ENCODE data around the gene SCIMP. TPM values are rescaled to one million over a fixed set of nuclear protein-coding genes. Genes with fewer than 3 reads are reported as not detected.

Gene SCIMP
- total RNA-seq, 4 donors from 2014 or later = 1.7 to 17.0 (median 7.6) TPM

DNA sequence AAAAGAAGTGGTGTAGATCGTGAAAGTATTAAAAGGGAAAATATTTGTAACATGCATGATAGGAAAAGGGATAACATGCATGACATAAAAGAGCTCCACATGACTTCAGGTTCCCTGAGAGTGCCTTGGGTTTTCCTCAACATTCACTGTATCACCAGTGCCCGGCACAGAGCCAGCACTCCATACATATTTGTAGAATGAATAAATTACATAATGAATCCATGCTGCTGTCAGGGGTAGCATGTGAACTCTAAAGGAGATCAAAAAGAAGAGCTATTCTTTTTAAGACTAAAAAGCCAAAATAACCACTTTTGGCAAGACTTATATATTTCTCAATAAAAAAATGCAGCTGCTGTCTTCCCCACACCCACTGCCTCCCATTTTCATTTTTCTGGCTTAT, 40.3 kb downstream of the SCIMP start:
- TF ChIP-seq, protein P1, sequence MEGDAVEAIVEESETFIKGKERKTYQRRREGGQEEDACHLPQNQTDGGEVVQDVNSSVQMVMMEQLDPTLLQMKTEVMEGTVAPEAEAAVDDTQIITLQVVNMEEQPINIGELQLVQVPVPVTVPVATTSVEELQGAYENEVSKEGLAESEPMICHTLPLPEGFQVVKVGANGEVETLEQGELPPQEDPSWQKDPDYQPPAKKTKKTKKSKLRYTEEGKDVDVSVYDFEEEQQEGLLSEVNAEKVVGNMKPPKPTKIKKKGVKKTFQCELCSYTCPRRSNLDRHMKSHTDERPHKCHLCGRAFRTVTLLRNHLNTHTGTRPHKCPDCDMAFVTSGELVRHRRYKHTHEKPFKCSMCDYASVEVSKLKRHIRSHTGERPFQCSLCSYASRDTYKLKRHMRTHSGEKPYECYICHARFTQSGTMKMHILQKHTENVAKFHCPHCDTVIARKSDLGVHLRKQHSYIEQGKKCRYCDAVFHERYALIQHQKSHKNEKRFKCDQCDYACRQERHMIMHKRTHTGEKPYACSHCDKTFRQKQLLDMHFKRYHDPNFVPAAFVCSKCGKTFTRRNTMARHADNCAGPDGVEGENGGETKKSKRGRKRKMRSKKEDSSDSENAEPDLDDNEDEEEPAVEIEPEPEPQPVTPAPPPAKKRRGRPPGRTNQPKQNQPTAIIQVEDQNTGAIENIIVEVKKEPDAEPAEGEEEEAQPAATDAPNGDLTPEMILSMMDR (IDR thresholded peaks at IDR 0.05; ENCODE audit: low read depth) = no peak

DNA sequence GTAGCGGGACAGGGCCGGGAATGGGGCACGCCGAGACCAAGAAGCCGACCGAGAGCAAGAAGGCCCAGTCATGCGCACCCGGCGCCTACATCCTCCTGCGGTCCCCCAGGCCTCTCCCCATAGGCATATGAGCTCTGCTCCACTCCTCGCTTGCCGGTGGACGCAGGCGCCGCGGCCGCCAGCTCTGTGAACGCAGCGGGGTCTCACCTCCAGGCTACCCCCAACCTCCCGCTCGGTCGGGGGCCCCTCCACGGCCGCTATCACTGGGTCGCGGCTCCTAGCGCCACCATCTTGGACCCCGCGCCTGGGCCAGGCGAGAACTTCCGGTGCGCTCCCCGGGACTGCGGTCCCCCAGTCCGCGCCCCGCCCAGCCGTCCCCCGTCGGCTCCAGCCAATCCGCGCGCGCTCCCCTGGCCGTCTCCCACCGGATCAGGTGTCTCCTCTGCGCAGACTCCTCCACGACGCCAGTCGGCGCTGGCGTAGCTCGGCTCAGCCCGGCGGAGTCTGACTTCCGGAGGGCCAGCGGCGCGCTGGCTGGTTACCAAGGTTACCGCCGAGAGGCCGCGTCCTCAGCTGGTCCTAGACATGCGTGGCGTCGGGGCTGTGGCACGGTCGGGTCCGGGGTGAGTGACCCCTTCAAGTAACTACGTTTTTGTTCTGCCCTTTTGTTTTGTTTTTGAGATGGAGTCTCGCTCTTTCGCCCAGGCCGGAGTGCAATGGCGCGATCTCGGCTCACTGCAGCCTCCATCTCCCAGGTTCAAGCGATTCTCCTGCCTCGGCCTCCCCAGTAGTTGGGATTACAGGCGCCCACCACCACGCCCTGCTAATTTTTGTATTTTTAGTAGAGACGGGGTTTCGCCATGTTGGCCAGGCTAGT, 42.9 kb downstream of the SCIMP start, which contains the start of gene ZNF594:
Gene ZNF594 (minus strand): TSS at position 328 of the 877 bp plus-strand sequence. CDS start 7,612 bp downstream, outside the sequence.
- TF ChIP-seq, protein P1 (IDR thresholded peaks at IDR 0.05; ENCODE audit: low read depth) = no peak

DNA sequence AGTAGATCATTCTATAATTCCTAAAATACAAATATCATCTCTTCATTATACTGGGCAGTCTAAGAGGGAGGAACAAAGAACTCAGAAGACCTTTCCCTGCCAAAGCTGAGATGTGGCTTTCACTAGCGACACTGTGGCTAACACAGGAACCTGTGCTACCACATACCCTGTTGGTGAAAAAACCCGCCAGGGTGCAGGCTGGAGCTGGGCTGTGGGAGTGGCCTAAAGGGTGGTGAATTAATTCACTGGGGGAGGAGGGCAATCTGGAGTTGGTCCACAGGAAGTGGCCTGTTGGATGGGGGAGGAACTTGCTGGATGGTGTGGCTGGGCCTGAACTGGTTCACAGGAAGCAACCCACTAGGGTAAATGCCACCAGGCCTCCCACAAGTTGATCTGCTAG, 50.4 kb downstream of the SCIMP start:
- TF ChIP-seq, protein P1 (IDR thresholded peaks at IDR 0.05; ENCODE audit: low read depth) = no peak

DNA sequence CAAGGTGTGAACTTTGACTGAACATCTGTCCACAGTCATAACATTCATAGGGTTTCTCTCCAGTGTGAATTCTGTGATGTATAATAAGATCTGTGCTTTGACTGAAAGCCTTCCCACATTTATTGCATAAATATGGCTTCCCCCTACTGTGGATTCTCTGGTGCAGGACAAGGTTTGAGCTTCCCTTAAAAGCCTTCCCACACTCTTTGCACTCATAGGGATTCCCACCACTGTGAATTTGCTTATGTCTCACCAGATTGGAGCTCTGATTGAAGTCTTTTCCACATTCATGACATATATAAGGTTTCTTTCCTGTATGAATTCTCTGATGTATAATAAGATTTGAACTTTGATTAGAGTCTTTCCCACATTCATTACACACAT, 51.3 kb downstream of the SCIMP start:
- TF ChIP-seq, protein P1 (IDR thresholded peaks at IDR 0.05; ENCODE audit: low read depth) = no peak

DNA sequence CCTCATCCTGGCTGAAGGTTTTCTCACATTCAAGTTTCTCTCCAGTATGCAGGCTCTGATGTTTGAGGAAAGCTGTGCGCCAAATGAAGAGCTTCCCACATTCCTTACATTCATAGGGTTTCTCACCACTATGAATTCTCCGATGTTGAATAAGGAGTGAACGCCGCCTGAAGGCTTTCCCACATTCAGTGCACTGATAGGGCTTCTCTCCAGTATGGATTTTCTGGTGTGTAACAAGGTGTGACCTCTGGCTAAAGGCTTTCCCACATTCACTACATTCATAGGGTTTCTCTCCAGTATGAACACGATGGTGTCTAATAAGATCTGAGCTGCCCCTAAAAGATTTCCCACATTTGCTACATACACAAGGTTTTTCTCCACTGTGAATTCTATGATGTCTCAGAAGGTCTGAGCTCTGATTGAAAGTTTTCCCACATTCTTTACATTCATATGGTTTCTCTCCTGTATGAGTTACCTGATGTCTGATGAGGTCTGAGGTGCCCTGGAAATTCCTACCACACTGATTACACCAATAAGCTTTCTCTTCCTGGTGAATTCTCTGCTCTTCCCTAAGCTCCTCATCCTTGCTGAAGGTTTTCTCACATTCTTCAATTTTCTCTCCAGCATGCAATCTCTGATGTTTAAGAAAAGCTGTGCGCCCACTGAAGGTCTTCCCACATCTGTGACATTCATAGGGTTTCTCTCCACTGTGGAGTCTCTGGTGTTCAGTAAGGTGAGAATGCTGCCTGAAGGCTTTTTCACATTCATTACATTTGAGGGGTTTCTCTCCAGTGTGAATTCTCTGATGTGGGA, 51.9 kb downstream of the SCIMP start:
- TF ChIP-seq, protein P1 (IDR thresholded peaks at IDR 0.05; ENCODE audit: low read depth) = no peak

DNA sequence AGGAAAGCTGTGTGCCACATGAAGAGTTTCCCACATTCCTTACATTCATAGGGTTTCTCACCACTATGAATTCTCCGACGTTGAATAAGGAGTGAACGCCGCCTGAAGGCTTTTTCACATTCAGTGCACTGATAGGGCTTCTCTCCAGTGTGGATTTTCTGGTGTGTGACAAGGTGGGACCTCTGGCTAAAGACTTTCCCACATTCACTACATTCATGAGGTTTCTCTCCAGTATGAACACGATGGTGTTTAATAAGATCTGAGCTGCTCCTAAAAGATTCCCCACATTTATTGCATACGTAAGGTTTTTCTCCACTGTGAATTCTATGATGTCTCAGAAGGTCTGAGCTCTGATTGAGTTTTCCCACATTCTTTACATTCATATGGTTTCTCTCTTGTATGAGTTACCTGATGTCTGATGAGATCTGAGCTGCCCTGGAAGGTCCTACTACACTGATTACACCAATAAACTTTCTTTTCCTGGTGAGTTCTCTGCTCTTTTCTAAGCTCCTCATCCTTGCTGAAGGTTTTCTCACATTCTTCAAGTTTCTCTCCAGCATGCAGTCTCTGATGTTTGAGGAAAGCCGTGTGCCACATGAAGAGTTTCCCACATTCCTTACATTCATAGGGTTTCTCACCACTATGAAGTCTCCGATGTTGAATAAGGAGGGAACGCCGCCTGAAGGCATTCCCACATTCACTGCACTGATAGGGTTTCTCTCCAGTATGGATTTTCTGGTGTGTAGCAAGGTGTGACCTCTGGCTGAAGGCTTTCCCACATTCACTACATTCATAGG, 53.0 kb downstream of the SCIMP start:
- TF ChIP-seq, protein P1 (IDR thresholded peaks at IDR 0.05; ENCODE audit: low read depth) = no peak
